Common myeloid progenitor, CD34-positive (primary cell): ENCODE data around the gene ARHGEF28. TPM values are rescaled to one million over a fixed set of nuclear protein-coding genes. Genes with fewer than 3 reads are reported as not detected.

ENCODE experiments used
- CTCF ChIA-PET: fragments of 350-600 bp; sonication (Branson Sonifier 250); formaldehyde crosslinking; loops from one replicate; lab custom pipeline; 2021; ENCODE audit warnings: antibody characterized with exemption; lab: Charles Lee
- POLR2A ChIA-PET: fragments of 350-600 bp; sonication (Branson Sonifier 250); formaldehyde crosslinking; loops from one replicate; lab custom pipeline; 2021; ENCODE audit warnings: antibody characterized with exemption; lab: Charles Lee
- DNase-seq, 3 donors: peaks; one replicate each; pipeline versions ENCODE4 v3.0.0 to v3.0.0-alpha.2; 2013
- H3K27ac ChIP-seq, 2 experiments: 1 replicate in 1 of 2; 2 replicates in 1 of 2; pipeline ENCODE4 v1.7.0; 2013; ENCODE audit warnings: inconsistent platforms in 2 of 2, low read length in 2 of 2, mild to moderate bottlenecking in 2 of 2, low read depth in 1 of 2, moderate library complexity in 1 of 2; ENCODE audit not compliant: severe bottlenecking in 2 of 2, insufficient read depth in 1 of 2, poor library complexity in 1 of 2
- H3K27me3 ChIP-seq, 5 experiments: replicated peaks in 2 of 5; 1 replicate in 3 of 5; 2 replicates in 2 of 5; pipeline versions ENCODE4 v1.6.1 to v1.7.0; 2013; ENCODE audit warnings: low read length in 4 of 5, mild to moderate bottlenecking in 2 of 5, moderate library complexity in 2 of 5, inconsistent platforms in 1 of 5; ENCODE audit not compliant: insufficient read depth in 5 of 5, control insufficient read depth in 4 of 5
- H3K36me3 ChIP-seq, 4 experiments: 1 replicate in 2 of 4; 2 replicates in 2 of 4; pipeline versions ENCODE4 v1.6.1 to v1.7.0; 2013; ENCODE audit warnings: low read length in 3 of 4, control low read depth in 1 of 4, mild to moderate bottlenecking in 1 of 4; ENCODE audit not compliant: control insufficient read depth in 4 of 4, insufficient read depth in 4 of 4
- H3K4me1 ChIP-seq, 4 experiments: 1 replicate in 3 of 4; 2 replicates in 1 of 4; pipeline versions ENCODE4 v1.6.1 to v1.7.1; 2013; ENCODE audit warnings: low read length in 3 of 4, mild to moderate bottlenecking in 3 of 4, control low read depth in 1 of 4, inconsistent platforms in 1 of 4, moderate library complexity in 1 of 4; ENCODE audit not compliant: control insufficient read depth in 4 of 4, insufficient read depth in 4 of 4; ENCODE audit errors: control extremely low read depth in 1 of 4
- H3K4me3 ChIP-seq, 7 experiments: 1 replicate in 4 of 7; 2 replicates in 3 of 7; pipeline versions ENCODE4 v1.5.1 to v1.7.0; 2013; ENCODE audit warnings: mild to moderate bottlenecking in 7 of 7, low read length in 6 of 7, moderate library complexity in 6 of 7, inconsistent platforms in 2 of 7, low read depth in 2 of 7, control low read depth in 1 of 7; ENCODE audit not compliant: insufficient read depth in 4 of 7, control insufficient read depth in 1 of 7; ENCODE audit errors: extremely low read depth in 1 of 7
- H3K9me3 ChIP-seq, 5 experiments: 1 replicate in 4 of 5; 2 replicates in 1 of 5; pipeline versions ENCODE4 v1.6.1 to v1.7.1; 2013; ENCODE audit warnings: low read length in 4 of 5, mild to moderate bottlenecking in 2 of 5, inconsistent platforms in 1 of 5, low read depth in 1 of 5, moderate library complexity in 1 of 5; ENCODE audit not compliant: control insufficient read depth in 4 of 5, insufficient read depth in 2 of 5; ENCODE audit errors: control extremely low read depth in 1 of 5
- WGBS: methylation state at CpG from one replicate; pipeline ENCODE4 v1.1.5; 2013; ENCODE audit not compliant: insufficient coverage; 5-methylcytosine and 5-hydroxymethylcytosine counted together
- polyA plus RNA-seq: library from polyadenylated mRNA; unstranded; fragments of 120-200 nt; gene quantifications from one replicate; pipeline ENCODE4 v1.2.1, GENCODE V29; 2013

The ARHGEF28 gene, protein sequence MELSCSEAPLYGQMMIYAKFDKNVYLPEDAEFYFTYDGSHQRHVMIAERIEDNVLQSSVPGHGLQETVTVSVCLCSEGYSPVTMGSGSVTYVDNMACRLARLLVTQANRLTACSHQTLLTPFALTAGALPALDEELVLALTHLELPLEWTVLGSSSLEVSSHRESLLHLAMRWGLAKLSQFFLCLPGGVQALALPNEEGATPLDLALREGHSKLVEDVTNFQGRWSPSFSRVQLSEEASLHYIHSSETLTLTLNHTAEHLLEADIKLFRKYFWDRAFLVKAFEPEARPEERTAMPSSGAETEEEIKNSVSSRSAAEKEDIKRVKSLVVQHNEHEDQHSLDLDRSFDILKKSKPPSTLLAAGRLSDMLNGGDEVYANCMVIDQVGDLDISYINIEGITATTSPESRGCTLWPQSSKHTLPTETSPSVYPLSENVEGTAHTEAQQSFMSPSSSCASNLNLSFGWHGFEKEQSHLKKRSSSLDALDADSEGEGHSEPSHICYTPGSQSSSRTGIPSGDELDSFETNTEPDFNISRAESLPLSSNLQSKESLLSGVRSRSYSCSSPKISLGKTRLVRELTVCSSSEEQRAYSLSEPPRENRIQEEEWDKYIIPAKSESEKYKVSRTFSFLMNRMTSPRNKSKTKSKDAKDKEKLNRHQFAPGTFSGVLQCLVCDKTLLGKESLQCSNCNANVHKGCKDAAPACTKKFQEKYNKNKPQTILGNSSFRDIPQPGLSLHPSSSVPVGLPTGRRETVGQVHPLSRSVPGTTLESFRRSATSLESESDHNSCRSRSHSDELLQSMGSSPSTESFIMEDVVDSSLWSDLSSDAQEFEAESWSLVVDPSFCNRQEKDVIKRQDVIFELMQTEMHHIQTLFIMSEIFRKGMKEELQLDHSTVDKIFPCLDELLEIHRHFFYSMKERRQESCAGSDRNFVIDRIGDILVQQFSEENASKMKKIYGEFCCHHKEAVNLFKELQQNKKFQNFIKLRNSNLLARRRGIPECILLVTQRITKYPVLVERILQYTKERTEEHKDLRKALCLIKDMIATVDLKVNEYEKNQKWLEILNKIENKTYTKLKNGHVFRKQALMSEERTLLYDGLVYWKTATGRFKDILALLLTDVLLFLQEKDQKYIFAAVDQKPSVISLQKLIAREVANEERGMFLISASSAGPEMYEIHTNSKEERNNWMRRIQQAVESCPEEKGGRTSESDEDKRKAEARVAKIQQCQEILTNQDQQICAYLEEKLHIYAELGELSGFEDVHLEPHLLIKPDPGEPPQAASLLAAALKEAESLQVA (N-terminal part only)
- polyA plus RNA-seq, result 0.12 TPM

DNA sequence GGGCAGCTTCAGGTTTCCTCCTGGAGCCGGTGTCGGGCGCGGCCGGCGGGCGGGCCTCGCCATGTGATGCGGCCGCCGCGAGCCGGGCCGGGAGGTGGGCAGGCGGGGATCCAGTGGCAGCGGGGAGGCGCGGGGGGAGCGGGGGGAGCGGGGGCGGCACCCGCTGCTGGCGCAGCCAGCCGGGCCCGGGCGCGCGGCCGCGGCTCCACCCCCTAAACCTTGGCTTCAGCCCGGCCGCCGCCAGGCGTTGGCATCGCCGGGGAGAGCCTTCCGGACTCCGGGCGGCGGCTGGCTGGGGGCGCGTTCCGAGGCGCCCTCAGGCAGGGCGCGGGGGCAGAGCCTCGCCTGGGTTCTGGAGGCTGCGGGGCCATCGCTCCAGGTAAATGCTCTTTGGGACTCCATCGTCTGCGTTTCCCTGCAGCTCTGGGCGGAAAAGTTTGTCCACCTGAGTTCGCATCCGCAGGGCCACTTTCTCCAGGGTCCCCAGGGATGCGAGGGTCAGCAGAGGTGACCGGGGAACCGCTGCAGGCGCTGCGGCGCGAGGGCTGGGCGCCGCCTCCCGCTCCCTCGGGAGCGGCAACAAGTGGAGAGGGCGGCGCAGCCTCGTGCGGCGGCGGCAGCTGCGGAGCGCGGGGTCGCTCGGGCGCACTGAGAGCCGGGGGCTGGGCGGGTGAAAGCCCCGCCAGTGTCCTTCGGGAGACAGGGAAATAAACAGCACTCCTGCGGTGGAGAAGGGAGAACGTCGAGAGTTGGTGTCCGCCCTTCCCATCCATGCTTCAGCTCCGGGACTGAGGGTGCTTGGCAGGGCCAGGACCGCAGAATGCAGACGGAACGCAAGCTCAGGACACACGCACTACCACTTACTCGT lies at the start of gene ARHGEF28:
ARHGEF28 (plus strand) TSS at position 253 of the 868 bp plus-strand sequence. CDS start 58,656 bp downstream, outside the sequence.
- 3% methylated on average over 54 of the region's 92 CpGs for WGBS
- Histone ChIP-seq H3K27me3 (peaks cover 0 to 28% (median 13%) of the 10 kb centered on the region in 5 experiments), H3K4me3 (peak within 1 kb of the TSS; percentile 27 to 82 (median 67)), H3K36me3 (no peaks in the 10 kb centered on the region), H3K27ac (no peak within 1 kb of the TSS), H3K4me1 (peaks cover 3 to 17% (median 13%) of the 10 kb centered on the region in 4 experiments), H3K9me3 (no peaks in the 10 kb centered on the region)
- ChIA-PET CTCF (interaction anchor here (0.8 to 1.5 kb wide), 7 partner anchors 12 to 167 kb away, joined by 3 to 5 read pairs (median 3); no protein-coding TSS in a partner anchor), POLR2A (interaction anchor here (1.2 kb wide), 1 partner anchor 33 kb away, joined by 4 read pairs; no protein-coding TSS in a partner anchor)
- peak; percentile 51 to 77 (median 73) for DNase-seq

DNA sequence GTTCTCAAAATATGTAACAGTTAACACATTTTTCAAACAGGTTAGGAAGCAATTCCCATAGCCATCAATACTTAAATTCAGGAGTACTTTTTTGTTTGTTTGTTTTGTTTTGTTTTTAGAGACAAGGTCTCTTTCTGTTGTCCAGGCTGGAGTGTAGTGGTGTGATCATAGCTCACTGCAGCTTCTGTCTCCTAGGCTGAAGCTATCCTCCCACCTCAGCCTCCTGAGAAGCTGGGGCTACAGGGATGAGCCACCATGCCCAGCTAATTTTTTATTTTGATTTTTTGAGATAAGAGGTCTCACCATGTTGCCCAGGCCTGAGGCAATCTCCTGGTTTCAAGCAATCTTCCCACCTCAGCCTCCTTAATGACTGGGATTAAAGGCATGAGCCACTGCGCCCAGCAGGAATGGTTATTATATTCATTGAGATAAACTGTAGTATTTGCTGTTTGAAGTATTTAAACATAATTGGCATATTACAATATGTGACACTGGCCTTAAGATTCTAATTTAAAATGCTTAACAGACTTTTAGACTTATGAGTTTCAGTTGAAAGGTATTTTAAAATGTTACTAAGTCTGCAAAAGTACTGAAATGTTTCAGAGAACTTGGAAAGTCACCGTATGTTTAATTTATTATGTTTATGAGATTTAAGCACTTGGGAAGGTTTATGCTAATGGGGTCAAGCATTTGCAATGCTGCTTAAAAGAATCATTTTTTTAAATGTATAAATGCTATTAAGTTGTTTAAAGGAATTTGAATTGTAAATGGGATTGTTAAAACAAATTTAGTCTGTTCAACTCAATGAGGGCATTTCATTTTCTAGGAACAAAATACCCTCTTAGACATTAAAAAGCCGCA lies 43.5 kb upstream of the ARHGEF28 start:
- DNase-seq, result no peak
- 0% methylated on average over 1 of the region's 3 CpGs for WGBS
- Histone ChIP-seq H3K27me3 (no peaks in the 10 kb centered on the region), H3K36me3 (peaks cover 11 to 40% (median 27%) of the 10 kb centered on the region in 4 experiments), H3K4me3 (no peak overlapping the region), H3K9me3 (no peaks in the 10 kb centered on the region), H3K27ac (no peak overlapping the region), H3K4me1 (no peaks in the 10 kb centered on the region)
- POLR2A ChIA-PET, result no interaction called here
- CTCF ChIA-PET, result interaction anchor here (1.2 to 2.9 kb wide), 2 partner anchors 9 to 46 kb away, joined by 3 to 23 read pairs; no protein-coding TSS in a partner anchor

DNA sequence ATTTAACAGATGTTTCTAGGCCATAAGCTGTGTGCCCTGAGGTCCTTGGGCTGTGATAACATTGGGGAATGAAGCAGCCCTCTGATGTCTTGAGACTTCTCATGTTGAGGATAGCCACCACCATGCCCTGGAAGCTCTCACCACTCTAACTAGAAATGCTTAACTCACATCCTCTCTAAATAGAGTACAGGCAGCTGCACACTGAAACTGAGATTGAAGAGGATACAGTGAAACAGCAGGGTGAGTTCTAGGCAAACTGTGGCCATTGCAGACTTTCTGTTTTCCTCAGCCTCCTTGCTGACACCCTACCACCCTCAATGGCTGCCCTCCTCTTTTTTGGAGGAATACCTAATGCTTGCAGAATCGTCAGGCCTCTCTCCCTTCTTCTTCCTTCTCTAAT lies 38.1 kb upstream of the ARHGEF28 start:
- ChIA-PET CTCF (interaction anchor here (0.7 to 12.6 kb wide), 4 partner anchors 12 to 205 kb away, joined by 3 to 161 read pairs (median 6); no protein-coding TSS in a partner anchor), POLR2A (no interaction called here)
- no peak for DNase-seq
- WGBS, result no CpG with 5 or more reads among the region's 1 CpG
- no peaks in the 10 kb centered on the region for H3K4me1 ChIP-seq
- no peak overlapping the region for H3K4me3 ChIP-seq
- no peaks in the 10 kb centered on the region for H3K9me3 ChIP-seq
- no peaks in the 10 kb centered on the region for H3K27me3 ChIP-seq
- H3K27ac ChIP-seq, result no peak overlapping the region
- H3K36me3 ChIP-seq, result no peaks in the 10 kb centered on the region

DNA sequence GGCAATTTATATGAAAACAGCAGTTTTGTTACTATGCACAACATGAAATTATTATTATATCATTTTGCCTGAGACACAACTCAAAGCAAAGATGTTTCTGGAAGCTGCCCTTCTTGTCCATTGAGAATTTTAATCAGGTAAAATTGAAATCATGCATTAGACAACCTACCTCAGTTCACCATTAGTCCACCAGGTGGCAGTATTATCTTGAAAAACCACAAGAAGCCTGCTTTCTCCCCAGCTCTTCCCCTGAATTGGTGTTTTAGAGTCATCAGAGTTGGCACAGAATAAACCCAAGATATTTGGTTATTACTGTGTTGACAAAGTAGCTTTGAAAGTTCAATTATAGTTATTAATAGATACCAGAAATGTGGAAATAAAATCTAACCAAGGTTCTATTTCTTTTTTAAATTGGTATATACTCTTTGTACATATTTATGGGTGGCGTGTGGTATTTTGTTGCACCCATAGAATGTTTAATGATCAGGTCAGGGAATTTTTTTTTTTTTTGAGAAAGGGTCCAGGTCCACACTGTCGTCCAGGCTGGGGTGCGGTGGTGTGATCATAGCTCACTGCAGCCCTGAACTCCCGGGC lies 34.8 kb upstream of the ARHGEF28 start:
- H3K9me3 ChIP-seq, result no peaks in the 10 kb centered on the region
- ChIA-PET POLR2A (interaction anchor here (0.6 kb wide), 1 partner anchor 48 kb away, joined by 3 read pairs; no protein-coding TSS in a partner anchor), CTCF (interaction anchor here (0.7 to 12.6 kb wide), 19 partner anchors 9 to 1058 kb away, joined by 3 to 161 read pairs (median 5); partner anchors contain the start of genes ARHGEF28 and ENC1)
- H3K36me3 ChIP-seq, result no peaks in the 10 kb centered on the region
- no peaks in the 10 kb centered on the region for H3K27me3 ChIP-seq
- H3K4me3 ChIP-seq, result no peak overlapping the region
- H3K4me1 ChIP-seq, result no peaks in the 10 kb centered on the region
- no peak overlapping the region for H3K27ac ChIP-seq
- WGBS, result no CpG with 5 or more reads among the region's 4 CpGs
- peak; percentile 82 to 92 (median 87) for DNase-seq

DNA sequence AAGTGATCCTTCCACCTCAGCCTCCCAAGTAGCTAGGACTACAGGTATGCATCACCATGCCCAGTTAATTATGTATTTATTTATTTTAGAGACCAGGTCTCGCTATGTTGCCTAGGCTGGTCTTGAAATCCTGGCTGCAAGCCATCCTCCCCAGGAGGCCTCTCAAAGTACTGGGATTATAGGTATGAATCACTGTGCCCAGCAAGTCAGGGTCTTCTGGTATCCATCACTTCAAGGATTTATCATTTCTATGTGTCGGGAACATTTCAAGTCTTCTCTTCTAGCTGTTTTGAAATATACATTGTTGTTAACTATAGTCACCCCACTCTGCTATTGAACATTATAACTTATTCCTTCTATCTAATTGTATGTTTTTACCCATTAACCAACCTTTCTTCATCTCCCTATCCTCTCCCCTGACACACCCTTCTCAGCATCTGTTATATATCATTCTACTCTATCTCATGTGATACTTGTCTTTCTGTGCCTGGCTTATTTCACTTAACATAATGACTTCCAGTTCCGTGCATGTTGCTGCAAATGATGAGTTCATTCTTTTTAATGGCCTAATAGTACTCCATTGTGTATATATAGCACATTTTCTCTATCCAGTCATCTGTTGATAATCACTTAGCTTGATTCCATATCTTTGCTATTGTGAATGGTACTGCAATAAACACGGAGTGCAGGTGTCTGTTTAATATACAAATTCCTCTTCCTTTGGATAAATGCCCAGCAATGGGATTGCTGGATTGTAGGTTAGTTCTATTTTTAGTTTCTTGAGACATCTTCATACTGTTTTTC lies 34.1 kb upstream of the ARHGEF28 start:
- ChIA-PET POLR2A (interaction anchor here (0.6 kb wide), 1 partner anchor 47 kb away, joined by 3 read pairs; no protein-coding TSS in a partner anchor), CTCF (interaction anchor here (0.6 to 12.6 kb wide), 19 partner anchors 11 to 1057 kb away, joined by 3 to 161 read pairs (median 5); partner anchors contain the start of genes ARHGEF28 and ENC1)
- no peak for DNase-seq
- 60% methylated on average over 1 of the region's 4 CpGs for WGBS
- no peak overlapping the region for H3K27ac ChIP-seq
- no peaks in the 10 kb centered on the region for H3K27me3 ChIP-seq
- H3K36me3 ChIP-seq, result no peaks in the 10 kb centered on the region
- H3K9me3 ChIP-seq, result no peaks in the 10 kb centered on the region
- no peaks in the 10 kb centered on the region for H3K4me1 ChIP-seq
- H3K4me3 ChIP-seq, result no peak overlapping the region
